ENCODE data around the gene PNMA1. TPM values are rescaled to one million over a fixed set of nuclear protein-coding genes. Genes with fewer than 3 reads are reported as not detected.

PNMA1 gene
- total RNA-seq, 6 experiments from 2014 or later, result 51.1 to 60.9 (median 53.2) TPM

GRCh38 chr14:73723406-73723796, 9.2 kb upstream of the PNMA1 start:
- H3K27me3 Mint-ChIP-seq (ENCODE audit: insufficient read depth), result peaks cover 1% of the 10 kb centered on the region

GRCh38 chr14:73722581-73722980, 8.4 kb upstream of the PNMA1 start:
- Mint-ChIP-seq H3K36me3 (ENCODE audit: low read depth) (peaks cover 29% of the 10 kb centered on the region), H3K27ac (peak overlapping the region; percentile 97), H3K4me1 (ENCODE audit: low read depth) (peaks cover 49% of the 10 kb centered on the region), H3K27me3 (ENCODE audit: insufficient read depth) (no peaks in the 10 kb centered on the region; the same call in none of the 2 replicates), H3K9me3 (no peaks in the 10 kb centered on the region), H3K4me3 (no peak overlapping the region)
- no peak for DNase-seq
- TF ChIP-seq CTCF (IDR thresholded peaks at IDR 0.05), result no peak

More at GRCh38 chr14:73723406-73723796, 9.2 kb upstream of the PNMA1 start:
- H3K4me3 Mint-ChIP-seq, result peak overlapping the region; percentile 89
- peak; percentile 48 for DNase-seq
- no peaks in the 10 kb centered on the region for H3K9me3 Mint-ChIP-seq
- peaks cover 36% of the 10 kb centered on the region for H3K36me3 Mint-ChIP-seq (ENCODE audit: low read depth)
- peak overlapping the region; percentile 97 for H3K27ac Mint-ChIP-seq
- TF ChIP-seq CTCF (IDR thresholded peaks at IDR 0.05), result no peak
- H3K4me1 Mint-ChIP-seq (ENCODE audit: low read depth), result peaks cover 55% of the 10 kb centered on the region

- Mint-ChIP-seq H3K4me3 (no peak overlapping the region), H3K4me1 (ENCODE audit: low read depth) (peaks cover 44% of the 10 kb centered on the region), H3K36me3 (ENCODE audit: low read depth) (peaks cover 29% of the 10 kb centered on the region), H3K27ac (no peak overlapping the region), H3K27me3 (ENCODE audit: insufficient read depth) (no peaks in the 10 kb centered on the region; the same call in none of the 2 replicates), H3K9me3 (no peaks in the 10 kb centered on the region)
- TF ChIP-seq CTCF (IDR thresholded peaks at IDR 0.05), result no peak
- no peak for DNase-seq
Measured at GRCh38 chr14:73721101-73721821, 7.1 kb upstream of the PNMA1 start.

- no peak for TF ChIP-seq CTCF (IDR thresholded peaks at IDR 0.05)
- H3K4me1 Mint-ChIP-seq (ENCODE audit: low read depth), result peaks cover 37% of the 10 kb centered on the region
- H3K27ac Mint-ChIP-seq, result no peak overlapping the region
- DNase-seq, result no peak
- H3K36me3 Mint-ChIP-seq (ENCODE audit: low read depth), result peaks cover 25% of the 10 kb centered on the region
- H3K9me3 Mint-ChIP-seq, result no peaks in the 10 kb centered on the region
- no peak overlapping the region for H3K4me3 Mint-ChIP-seq
- H3K27me3 Mint-ChIP-seq (ENCODE audit: insufficient read depth), result no peaks in the 10 kb centered on the region; the same call in none of the 2 replicates
Measured at GRCh38 chr14:73720636-73721035, 6.5 kb upstream of the PNMA1 start.

GRCh38 chr14:73719791-73720190, 5.6 kb upstream of the PNMA1 start:
- H3K36me3 Mint-ChIP-seq (ENCODE audit: low read depth), result peaks cover 24% of the 10 kb centered on the region
- H3K9me3 Mint-ChIP-seq, result no peaks in the 10 kb centered on the region
- DNase-seq, result no peak
- H3K4me1 Mint-ChIP-seq (ENCODE audit: low read depth), result peaks cover 33% of the 10 kb centered on the region
- no peaks in the 10 kb centered on the region; the same call in none of the 2 replicates for H3K27me3 Mint-ChIP-seq (ENCODE audit: insufficient read depth)
- no peak overlapping the region for H3K27ac Mint-ChIP-seq
- TF ChIP-seq CTCF (IDR thresholded peaks at IDR 0.05), result no peak
- no peak overlapping the region for H3K4me3 Mint-ChIP-seq
